ENCODE measurements around the gene GPR89B. TPM values are rescaled to one million over a fixed set of nuclear protein-coding genes. Genes with fewer than 3 reads are reported as not detected.
"Not testable (repeated sequence)": the region's sequence is repeated elsewhere in the genome, so short reads cannot be mapped to it uniquely, and the experiment has no call there.

GPR89B gene
- total RNA-seq, 1 donor from 2014 or later, result 12.6 TPM

GRCh38 chr1:148010527-148010926 is 82.3 kb downstream of the GPR89B start:
- peaks cover 8% of the 10 kb centered on the region for H3K27me3 Mint-ChIP-seq (ENCODE audit: unreplicated experiment)
- DNase-seq (ENCODE audit: extremely low spot score, unreplicated experiment), result no peak
- H3K4me1 Mint-ChIP-seq (ENCODE audit: unreplicated experiment), result peaks cover 5% of the 10 kb centered on the region
- no peaks in the 10 kb centered on the region for H3K9me3 Mint-ChIP-seq (ENCODE audit: unreplicated experiment)
- no peaks in the 10 kb centered on the region for H3K36me3 Mint-ChIP-seq (ENCODE audit: unreplicated experiment)
- H3K27ac Mint-ChIP-seq (ENCODE audit: unreplicated experiment), result no peak overlapping the region
- TF ChIP-seq CTCF (IDR thresholded peaks at IDR 0.05), result no peak
- no peak overlapping the region for H3K4me3 Mint-ChIP-seq (ENCODE audit: unreplicated experiment)

DNA sequence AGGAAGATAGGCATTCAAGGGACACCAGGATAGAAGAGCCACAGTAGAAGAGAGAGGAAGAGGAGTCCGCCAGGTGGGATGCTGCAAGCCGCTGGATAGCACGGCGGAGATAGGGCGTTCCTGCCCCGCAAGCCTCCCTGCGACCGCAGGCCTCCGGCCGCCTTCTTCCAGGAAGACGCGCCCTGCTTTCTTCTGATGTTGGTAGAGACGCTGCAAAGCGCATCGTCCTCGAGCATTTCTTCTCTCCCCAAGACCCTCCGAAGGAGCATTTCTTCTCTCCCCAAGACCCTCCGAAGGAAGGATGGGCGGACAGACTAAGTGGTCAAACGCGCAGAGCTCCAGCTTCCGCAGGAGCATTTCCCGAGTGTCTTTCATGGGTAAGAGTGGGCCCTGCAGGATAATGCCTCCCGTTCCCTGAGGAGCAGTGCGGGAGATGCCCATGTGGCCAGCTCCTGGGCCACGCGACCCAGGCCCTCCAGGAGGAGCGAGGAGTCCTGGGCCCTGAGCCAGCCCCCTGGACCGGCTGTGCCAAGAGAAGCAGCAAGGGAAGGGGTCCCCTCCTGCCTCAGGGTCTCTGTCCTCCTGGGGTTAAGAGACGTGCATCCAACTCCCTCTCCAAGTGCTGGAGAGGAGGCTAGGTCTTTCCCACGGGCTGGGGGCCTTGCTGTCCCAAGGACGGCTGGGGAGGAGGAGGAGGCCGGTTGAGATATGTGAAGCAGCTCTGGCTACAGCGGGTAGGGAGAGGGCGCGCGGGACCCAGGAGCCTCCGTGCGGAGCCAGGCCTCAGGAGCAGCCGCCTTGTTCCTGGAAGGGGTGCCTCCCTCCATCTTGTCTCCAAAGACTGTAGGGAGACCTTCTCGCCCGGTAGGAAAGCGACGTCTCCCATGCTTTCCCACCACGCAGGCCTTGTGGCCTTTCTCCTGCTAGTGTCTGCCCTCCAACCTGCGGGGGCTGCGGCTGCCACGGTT is 85.2 kb downstream of the GPR89B start:
- not testable (repeated sequence) for H3K9me3 Mint-ChIP-seq (ENCODE audit: unreplicated experiment); H3K27me3 Mint-ChIP-seq (ENCODE audit: unreplicated experiment); DNase-seq (ENCODE audit: extremely low spot score, unreplicated experiment); H3K27ac Mint-ChIP-seq (ENCODE audit: unreplicated experiment); H3K4me1 Mint-ChIP-seq (ENCODE audit: unreplicated experiment); H3K4me3 Mint-ChIP-seq (ENCODE audit: unreplicated experiment); H3K36me3 Mint-ChIP-seq (ENCODE audit: unreplicated experiment)

GRCh38 chr1:148014289-148015200 is 86.3 kb downstream of the GPR89B start:
- not testable (repeated sequence) for H3K36me3 Mint-ChIP-seq (ENCODE audit: unreplicated experiment); H3K9me3 Mint-ChIP-seq (ENCODE audit: unreplicated experiment); H3K27ac Mint-ChIP-seq (ENCODE audit: unreplicated experiment); H3K4me1 Mint-ChIP-seq (ENCODE audit: unreplicated experiment); H3K27me3 Mint-ChIP-seq (ENCODE audit: unreplicated experiment); DNase-seq (ENCODE audit: extremely low spot score, unreplicated experiment)
- peak overlapping the region; percentile 64 for H3K4me3 Mint-ChIP-seq (ENCODE audit: unreplicated experiment)

DNA sequence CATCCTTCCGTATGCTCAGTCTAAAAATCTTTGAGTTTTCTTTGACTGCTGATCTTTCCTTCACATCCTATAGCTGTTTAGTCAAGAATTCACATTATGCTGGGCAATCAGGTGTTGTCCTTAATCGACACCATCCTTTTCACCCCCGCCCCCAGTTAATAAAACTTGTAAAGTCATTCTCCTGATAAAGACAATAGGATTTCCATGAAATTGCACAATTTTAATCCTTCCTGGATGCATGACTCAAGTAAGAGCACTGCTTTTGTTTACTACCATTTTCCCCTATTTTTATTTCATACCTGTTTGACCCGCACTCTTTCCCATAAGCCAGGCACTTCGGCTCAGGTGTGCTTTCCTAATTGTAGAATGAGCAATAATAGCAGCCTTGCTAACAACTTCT is 96.7 kb downstream of the GPR89B start:
- not testable (repeated sequence) for H3K4me1 Mint-ChIP-seq (ENCODE audit: unreplicated experiment); H3K27ac Mint-ChIP-seq (ENCODE audit: unreplicated experiment); H3K27me3 Mint-ChIP-seq (ENCODE audit: unreplicated experiment); H3K9me3 Mint-ChIP-seq (ENCODE audit: unreplicated experiment); H3K36me3 Mint-ChIP-seq (ENCODE audit: unreplicated experiment); H3K4me3 Mint-ChIP-seq (ENCODE audit: unreplicated experiment); DNase-seq (ENCODE audit: extremely low spot score, unreplicated experiment)

GRCh38 chr1:148027004-148027403 is 98.8 kb downstream of the GPR89B start:
- not testable (repeated sequence) for H3K4me3 Mint-ChIP-seq (ENCODE audit: unreplicated experiment); H3K36me3 Mint-ChIP-seq (ENCODE audit: unreplicated experiment); H3K9me3 Mint-ChIP-seq (ENCODE audit: unreplicated experiment); H3K4me1 Mint-ChIP-seq (ENCODE audit: unreplicated experiment); H3K27me3 Mint-ChIP-seq (ENCODE audit: unreplicated experiment); DNase-seq (ENCODE audit: extremely low spot score, unreplicated experiment); H3K27ac Mint-ChIP-seq (ENCODE audit: unreplicated experiment)

GRCh38 chr1:148032247-148032646 is 104.0 kb downstream of the GPR89B start:
- not testable (repeated sequence) for H3K4me1 Mint-ChIP-seq (ENCODE audit: unreplicated experiment); H3K36me3 Mint-ChIP-seq (ENCODE audit: unreplicated experiment); H3K27ac Mint-ChIP-seq (ENCODE audit: unreplicated experiment); H3K9me3 Mint-ChIP-seq (ENCODE audit: unreplicated experiment); H3K4me3 Mint-ChIP-seq (ENCODE audit: unreplicated experiment); DNase-seq (ENCODE audit: extremely low spot score, unreplicated experiment); H3K27me3 Mint-ChIP-seq (ENCODE audit: unreplicated experiment)

DNA sequence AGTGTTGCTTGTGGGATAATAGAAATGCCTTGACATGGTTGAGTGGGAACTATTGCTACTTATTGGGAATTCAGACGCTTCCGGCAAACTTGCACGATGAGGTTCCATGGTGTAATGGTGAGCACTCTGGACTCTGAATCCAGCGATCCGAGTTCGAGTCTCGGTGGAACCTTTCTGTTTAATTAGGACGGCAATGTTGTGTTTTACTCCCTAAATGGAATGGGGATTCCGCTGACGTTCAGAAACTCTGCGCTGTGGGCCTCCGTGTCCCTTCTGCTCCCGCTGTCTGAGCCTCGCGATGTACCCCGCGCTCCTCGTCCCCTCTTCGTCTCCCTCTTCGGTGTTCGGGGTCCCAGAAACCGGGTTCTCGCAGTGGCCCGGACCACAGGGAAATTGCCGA is 104.5 kb downstream of the GPR89B start:
- H3K4me3 Mint-ChIP-seq (ENCODE audit: unreplicated experiment); H3K4me1 Mint-ChIP-seq (ENCODE audit: unreplicated experiment); H3K27me3 Mint-ChIP-seq (ENCODE audit: unreplicated experiment); DNase-seq (ENCODE audit: extremely low spot score, unreplicated experiment); H3K27ac Mint-ChIP-seq (ENCODE audit: unreplicated experiment); H3K9me3 Mint-ChIP-seq (ENCODE audit: unreplicated experiment); H3K36me3 Mint-ChIP-seq (ENCODE audit: unreplicated experiment): not testable (repeated sequence)

GRCh38 chr1:148033147-148033546 is 104.9 kb downstream of the GPR89B start:
- not testable (repeated sequence) for H3K36me3 Mint-ChIP-seq (ENCODE audit: unreplicated experiment); H3K27me3 Mint-ChIP-seq (ENCODE audit: unreplicated experiment); H3K4me1 Mint-ChIP-seq (ENCODE audit: unreplicated experiment); DNase-seq (ENCODE audit: extremely low spot score, unreplicated experiment); H3K9me3 Mint-ChIP-seq (ENCODE audit: unreplicated experiment); H3K27ac Mint-ChIP-seq (ENCODE audit: unreplicated experiment)
- peak overlapping the region; percentile 26 for H3K4me3 Mint-ChIP-seq (ENCODE audit: unreplicated experiment)

- Mint-ChIP-seq H3K4me3 (ENCODE audit: unreplicated experiment) (peak overlapping the region; percentile 80), H3K27ac (ENCODE audit: unreplicated experiment) (peak overlapping the region; percentile 77)
- not testable (repeated sequence) for H3K4me1 Mint-ChIP-seq (ENCODE audit: unreplicated experiment); H3K36me3 Mint-ChIP-seq (ENCODE audit: unreplicated experiment); H3K27me3 Mint-ChIP-seq (ENCODE audit: unreplicated experiment); DNase-seq (ENCODE audit: extremely low spot score, unreplicated experiment); H3K9me3 Mint-ChIP-seq (ENCODE audit: unreplicated experiment)
Measured at GRCh38 chr1:148037850-148038461, 109.7 kb downstream of the GPR89B start.

- Mint-ChIP-seq H3K27ac (ENCODE audit: unreplicated experiment) (peak overlapping the region; percentile 77), H3K4me3 (ENCODE audit: unreplicated experiment) (peak overlapping the region; percentile 80)
- H3K27me3 Mint-ChIP-seq (ENCODE audit: unreplicated experiment); H3K36me3 Mint-ChIP-seq (ENCODE audit: unreplicated experiment); H3K9me3 Mint-ChIP-seq (ENCODE audit: unreplicated experiment); H3K4me1 Mint-ChIP-seq (ENCODE audit: unreplicated experiment); DNase-seq (ENCODE audit: extremely low spot score, unreplicated experiment): not testable (repeated sequence)
Measured at GRCh38 chr1:148038462-148039333, 110.5 kb downstream of the GPR89B start.
